ENCODE data around the gene FBXL19. TPM values are rescaled to one million over a fixed set of nuclear protein-coding genes. Genes with fewer than 3 reads are reported as not detected.
A peak's percentile ranks its signal among the peaks of the same experiment; 100 is the strongest.

Gene FBXL19
- polyA plus RNA-seq, 10 donors, result 5.6 to 12.1 (median 8.1) TPM

DNA sequence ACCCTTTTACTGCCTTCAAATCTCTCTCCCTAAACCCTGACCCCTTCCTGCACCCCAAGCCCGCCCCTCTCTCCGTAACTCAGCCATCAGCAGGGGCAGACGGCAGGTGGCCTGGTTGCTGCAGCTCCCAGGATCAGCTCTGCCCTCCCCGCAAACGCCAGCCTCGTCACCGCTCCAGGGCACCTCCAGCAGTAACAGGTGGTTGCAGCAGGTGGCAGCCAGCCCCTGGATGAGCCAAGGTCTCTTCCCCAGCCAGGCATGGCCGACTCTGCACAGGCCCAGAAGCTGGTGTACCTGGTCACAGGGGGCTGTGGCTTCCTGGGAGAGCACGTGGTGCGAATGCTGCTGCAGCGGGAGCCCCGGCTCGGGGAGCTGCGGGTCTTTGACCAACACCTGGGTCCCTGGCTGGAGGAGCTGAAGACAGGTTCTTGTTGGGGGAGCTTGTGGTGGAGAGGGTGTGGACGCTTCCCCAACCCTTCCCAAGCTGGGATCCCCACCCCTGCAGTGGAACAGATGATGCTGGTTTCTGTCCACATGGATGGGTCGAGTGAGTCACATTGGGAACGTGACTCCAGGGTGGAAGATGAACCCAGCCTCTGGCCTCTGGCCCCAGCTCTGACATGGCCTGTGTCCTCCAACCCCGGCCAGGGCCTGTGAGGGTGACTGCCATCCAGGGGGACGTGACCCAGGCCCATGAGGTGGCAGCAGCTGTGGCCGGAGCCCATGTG lies 62.2 kb downstream of the FBXL19 start:
- DNase-seq, result no peak

DNA sequence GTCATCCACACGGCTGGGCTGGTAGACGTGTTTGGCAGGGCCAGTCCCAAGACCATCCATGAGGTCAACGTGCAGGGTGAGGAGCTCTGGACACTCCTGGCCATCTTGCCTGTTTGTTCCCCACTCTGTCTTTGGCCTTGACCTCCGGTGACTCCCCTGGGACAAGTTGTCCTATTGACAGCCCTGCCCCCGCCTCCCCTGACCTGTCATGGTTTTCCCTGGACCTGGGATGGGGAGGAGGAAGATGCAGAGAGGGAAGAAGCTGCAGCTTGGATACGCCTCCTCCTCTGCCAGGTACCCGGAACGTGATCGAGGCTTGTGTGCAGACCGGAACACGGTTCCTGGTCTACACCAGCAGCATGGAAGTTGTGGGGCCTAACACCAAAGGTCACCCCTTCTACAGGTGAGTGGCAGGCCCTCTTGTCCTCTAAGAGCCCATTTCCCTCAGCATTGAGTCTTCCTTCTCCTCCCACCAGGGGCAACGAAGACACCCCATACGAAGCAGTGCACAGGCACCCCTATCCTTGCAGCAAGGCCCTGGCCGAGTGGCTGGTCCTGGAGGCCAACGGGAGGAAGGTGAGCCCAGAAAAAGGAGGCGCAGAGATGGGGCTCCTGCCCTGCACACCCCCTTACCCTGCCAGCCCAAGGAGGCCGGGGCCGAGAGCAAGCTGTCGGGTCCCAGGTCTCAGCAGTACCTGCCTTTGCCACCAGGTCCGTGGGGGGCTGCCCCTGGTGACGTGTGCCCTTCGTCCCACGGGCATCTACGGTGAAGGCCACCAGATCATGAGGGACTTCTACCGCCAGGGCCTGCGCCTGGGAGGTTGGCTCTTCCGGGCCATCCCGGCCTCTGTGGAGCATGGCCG lies 63.0 kb downstream of the FBXL19 start:
- DNase-seq, result no peak

GRCh38 chr16:30987581-30988190 lies 64.3 kb downstream of the FBXL19 start:
- DNase-seq, result no peak

DNA sequence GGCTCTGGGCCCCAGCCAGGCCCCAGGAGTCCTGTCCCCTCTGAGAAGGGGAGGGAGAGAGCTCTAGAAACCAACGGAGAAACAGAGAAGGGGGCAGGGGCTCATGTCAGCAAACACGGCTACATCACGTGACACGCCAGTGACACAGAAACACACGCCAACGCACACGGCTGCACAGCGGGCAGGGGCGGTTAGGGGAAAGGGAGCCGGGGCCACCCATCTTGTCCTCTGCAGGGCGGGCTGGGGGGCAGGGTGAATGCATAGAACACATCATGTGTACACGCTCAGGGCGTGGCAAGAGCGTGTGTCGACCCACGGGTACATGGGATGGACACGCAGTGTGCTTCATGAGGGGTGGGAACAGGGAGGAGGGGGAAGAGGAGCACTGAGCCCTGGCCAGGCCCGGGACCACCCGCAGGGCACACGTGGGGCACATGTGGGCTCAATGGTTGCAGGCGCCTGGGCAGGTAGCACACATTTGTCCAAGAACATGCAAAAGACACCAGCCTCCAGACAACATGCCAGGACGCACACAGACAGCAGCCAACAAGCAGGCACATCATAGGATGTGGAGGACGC lies 66.2 kb downstream of the FBXL19 start:
- no peak for DNase-seq

GRCh38 chr16:30990105-30990504 lies 66.7 kb downstream of the FBXL19 start:
- DNase-seq, result no peak

DNA sequence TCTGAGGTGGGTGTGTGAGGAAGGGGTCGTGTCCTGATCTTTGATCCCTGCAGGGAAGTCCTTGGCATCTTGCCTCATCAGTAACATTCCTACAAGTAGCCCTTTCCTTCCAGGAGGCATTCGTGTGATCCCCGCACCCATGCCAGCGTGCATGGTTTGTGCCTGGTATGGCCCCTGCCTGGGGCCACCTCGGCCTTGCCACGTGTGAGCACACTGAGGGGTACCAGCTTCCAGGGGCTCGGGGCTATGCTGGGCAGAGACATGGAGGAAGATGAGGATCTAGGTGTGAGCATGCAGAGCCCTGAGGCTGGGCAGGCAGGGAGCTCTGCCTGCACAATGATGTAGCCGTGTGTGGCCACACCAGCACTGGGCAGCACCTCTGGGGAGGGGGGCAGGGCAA lies 67.7 kb downstream of the FBXL19 start:
- DNase-seq, result no peak

DNA sequence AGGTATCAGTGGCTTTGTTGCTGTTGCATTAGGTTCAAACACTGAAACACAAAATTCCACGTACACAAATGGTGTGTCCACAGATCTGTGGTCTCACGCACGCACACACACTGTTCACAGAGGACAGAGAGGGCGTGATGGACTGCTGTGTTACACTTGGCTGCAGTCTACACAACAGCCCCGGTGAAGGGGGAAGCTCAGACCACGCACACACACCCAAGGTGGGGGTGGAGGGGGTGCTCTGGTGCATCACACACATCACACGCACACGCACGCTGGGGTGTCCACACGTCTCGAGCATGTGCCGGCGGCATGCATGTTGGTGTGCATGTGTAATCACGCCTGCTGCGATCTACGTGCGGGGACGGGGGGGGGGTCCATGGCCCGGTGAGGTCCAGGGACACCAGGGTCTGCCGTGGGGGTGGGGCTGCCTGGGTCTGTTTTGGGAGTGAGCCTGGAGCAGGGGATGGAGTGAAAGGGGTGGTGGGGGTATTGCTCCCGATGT lies 69.0 kb downstream of the FBXL19 start:
- no peak for DNase-seq

GRCh38 chr16:30992931-30993816 lies 69.8 kb downstream of the FBXL19 start:
- no peak for DNase-seq

DNA sequence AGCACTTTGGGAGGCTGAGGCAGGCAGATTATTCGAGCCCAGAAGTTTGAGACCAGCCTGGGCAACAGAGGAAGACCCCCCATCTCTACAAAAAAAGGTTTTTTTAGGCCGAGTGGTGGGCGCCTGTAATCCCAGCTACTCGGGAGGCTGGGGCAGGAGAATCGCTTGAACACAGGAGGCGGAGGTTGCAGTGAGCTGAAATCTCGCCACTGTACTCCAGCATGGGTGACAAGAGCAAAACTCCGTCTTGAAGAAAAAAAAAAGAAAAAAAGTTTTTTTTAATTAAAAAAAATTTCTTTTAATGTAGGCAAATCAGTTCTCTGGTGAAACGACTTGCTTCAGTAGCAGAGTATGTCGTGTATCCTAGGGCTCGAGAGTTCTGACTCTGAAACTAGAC lies 72.6 kb downstream of the FBXL19 start:
- DNase-seq, result no peak

GRCh38 chr16:30996324-30996984 lies 73.1 kb downstream of the FBXL19 start:
- DNase-seq, result peak in 2 of 3 donors; percentile 67 to 71

GRCh38 chr16:30996985-30997724 lies 73.8 kb downstream of the FBXL19 start:
- DNase-seq, result peak in 2 of 3 donors; percentile 57 to 68

DNA sequence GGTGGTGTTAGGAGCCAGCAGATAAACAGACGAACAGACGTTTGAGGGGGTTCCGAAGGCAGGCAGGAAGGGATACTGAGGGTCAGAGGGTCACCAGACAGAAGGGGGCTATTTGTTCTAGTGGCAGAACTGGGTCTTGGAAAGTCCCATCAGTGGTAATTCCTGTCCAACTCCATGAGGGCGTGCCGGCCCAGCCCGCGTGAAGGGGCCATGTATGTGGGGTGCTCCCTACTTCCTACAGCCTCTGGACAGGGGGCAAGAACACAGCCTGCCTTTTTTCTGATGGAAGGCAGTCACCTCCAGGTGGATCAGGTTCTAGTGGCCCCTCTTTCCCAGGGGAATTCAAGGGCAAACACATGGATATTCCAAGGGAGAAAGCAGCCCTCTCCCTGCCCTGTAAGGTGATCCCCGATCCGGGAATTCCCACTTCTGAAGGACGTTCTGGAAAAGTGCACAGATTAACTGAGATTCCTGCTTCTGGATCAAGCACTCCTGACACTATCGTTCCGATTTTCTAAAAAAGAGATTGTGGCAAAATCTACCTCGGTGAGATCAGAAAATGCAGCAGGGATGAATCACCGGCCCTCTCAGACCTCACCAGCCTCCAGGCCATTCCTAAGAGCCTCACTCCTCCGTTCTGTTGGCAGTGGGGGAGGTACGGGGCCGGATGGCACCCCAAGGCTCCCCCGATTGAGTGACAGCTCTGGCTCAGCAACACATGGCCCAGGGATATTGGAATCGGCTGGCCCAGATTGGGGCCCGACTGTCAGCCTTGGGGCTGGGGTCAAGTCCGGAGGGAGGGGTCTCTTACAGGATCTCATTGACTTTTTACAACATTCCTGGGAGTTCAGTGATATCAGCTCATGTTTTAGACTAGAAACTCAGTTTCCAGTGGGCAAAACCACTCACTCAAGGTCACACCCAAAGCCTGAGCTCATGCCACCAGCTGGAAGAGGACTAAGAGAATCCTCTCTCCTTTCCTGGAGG lies 74.6 kb downstream of the FBXL19 start:
- DNase-seq, result peak in 1 of 3 donors; percentile 53

Other genes with a start within 250 kb of the FBXL19 start
- gene SRCAP, start 224.4 kb upstream of the FBXL19 start, polyA plus RNA-seq (ENCODE audit: insufficient read length in 10 of 10), result 10 to 100 TPM; 19.8 to 25.7 (median 23.4) TPM
- 10 to 100 TPM in 8 of 10 donors, 1 to 10 TPM in 2; 8.3 to 15.3 (median 11.9) TPM for gene PHKG2, start 175.1 kb upstream of the FBXL19 start, polyA plus RNA-seq (ENCODE audit: insufficient read length in 10 of 10)
- gene CFAP119, start 161.5 kb upstream of the FBXL19 start, polyA plus RNA-seq (ENCODE audit: insufficient read length in 10 of 10), result 1 to 10 TPM in 9 of 10 donors, under 1 TPM in 1; 0.42 to 2.0 (median 1.8) TPM
- 10 to 100 TPM; 46.0 to 66.6 (median 54.1) TPM for gene RNF40, start 161.2 kb upstream of the FBXL19 start, polyA plus RNA-seq (ENCODE audit: insufficient read length in 10 of 10)
- 10 to 100 TPM; 11.3 to 15.4 (median 12.9) TPM for gene ZNF629, start 136.4 kb upstream of the FBXL19 start, polyA plus RNA-seq (ENCODE audit: insufficient read length in 10 of 10)
- gene BCL7C, start 29.5 kb upstream of the FBXL19 start, polyA plus RNA-seq (ENCODE audit: insufficient read length in 10 of 10), result 10 to 100 TPM; 24.4 to 41.4 (median 29.9) TPM
- 10 to 100 TPM in 5 of 10 donors, 1 to 10 TPM in 5; 7.7 to 13.1 (median 10.6) TPM for gene CTF1, start 27.0 kb upstream of the FBXL19 start, polyA plus RNA-seq (ENCODE audit: insufficient read length in 10 of 10)
- gene ORAI3, start 25.5 kb downstream of the FBXL19 start, polyA plus RNA-seq (ENCODE audit: insufficient read length in 10 of 10), result 10 to 100 TPM in 7 of 10 donors, 1 to 10 TPM in 3; 7.5 to 12.6 (median 10.3) TPM
- 10 to 100 TPM in 9 of 10 donors, 1 to 10 TPM in 1; 9.5 to 15.9 (median 11.3) TPM for gene SETD1A, start 34.2 kb downstream of the FBXL19 start, polyA plus RNA-seq (ENCODE audit: insufficient read length in 10 of 10)
- gene HSD3B7, start 61.6 kb downstream of the FBXL19 start, polyA plus RNA-seq (ENCODE audit: insufficient read length in 10 of 10), result 10 to 100 TPM in 3 of 10 donors, 1 to 10 TPM in 7; 7.1 to 13.8 (median 9.8) TPM
- gene STX1B, start 87.1 kb downstream of the FBXL19 start, polyA plus RNA-seq (ENCODE audit: insufficient read length in 10 of 10), result 1 to 10 TPM in 8 of 10 donors, under 1 TPM in 2; 0.68 to 3.9 (median 1.5) TPM
- gene STX4, start 110.0 kb downstream of the FBXL19 start, polyA plus RNA-seq (ENCODE audit: insufficient read length in 10 of 10), result 10 to 100 TPM; 34.0 to 44.6 (median 38.1) TPM
- gene ZNF668, start 150.7 kb downstream of the FBXL19 start, polyA plus RNA-seq (ENCODE audit: insufficient read length in 10 of 10), result 10 to 100 TPM in 2 of 10 donors, 1 to 10 TPM in 8; 5.8 to 11.0 (median 9.0) TPM
- 10 to 100 TPM in 1 of 10 donors, 1 to 10 TPM in 9; 6.8 to 10.1 (median 8.4) TPM for gene ZNF646, start 150.8 kb downstream of the FBXL19 start, polyA plus RNA-seq (ENCODE audit: insufficient read length in 10 of 10)
- gene PRSS53, start 165.4 kb downstream of the FBXL19 start, polyA plus RNA-seq (ENCODE audit: insufficient read length in 10 of 10), result 1 to 10 TPM; 1.7 to 4.6 (median 3.3) TPM
- 10 to 100 TPM; 51.1 to 68.1 (median 58.2) TPM for gene VKORC1, start 171.2 kb downstream of the FBXL19 start, polyA plus RNA-seq (ENCODE audit: insufficient read length in 10 of 10)
- 10 to 100 TPM; 19.7 to 29.9 (median 25.3) TPM for gene BCKDK, start 184.8 kb downstream of the FBXL19 start, polyA plus RNA-seq (ENCODE audit: insufficient read length in 10 of 10)
- gene KAT8, start 194.1 kb downstream of the FBXL19 start, polyA plus RNA-seq (ENCODE audit: insufficient read length in 10 of 10), result 10 to 100 TPM; 38.8 to 57.3 (median 45.3) TPM
- gene PRSS8, start 212.2 kb downstream of the FBXL19 start, polyA plus RNA-seq (ENCODE audit: insufficient read length in 10 of 10), result 1 to 10 TPM in 2 of 10 donors, under 1 TPM in 6, not detected in 2; 0.11 to 4.2 (median 0.25) TPM
- gene PRSS36, start 226.5 kb downstream of the FBXL19 start, polyA plus RNA-seq (ENCODE audit: insufficient read length in 10 of 10), result 1 to 10 TPM; 1.1 to 2.8 (median 1.8) TPM

Data from muscle of back (tissue), 11 donors.